Osteocyte (in vitro differentiated cells): ENCODE results near the gene SNX32. TPM values are rescaled to one million over a fixed set of nuclear protein-coding genes. Genes with fewer than 3 reads are reported as not detected.

Experiments used
- DNase-seq: peaks from one replicate; pipeline ENCODE4 v3.0.0; 2021; ENCODE audit warnings: mixed read lengths; ENCODE audit not compliant: unreplicated experiment; ENCODE audit errors: extremely low spot score
- H3K27ac Mint-ChIP-seq: one replicate; pipeline ENCODE4 v1.8.0; 2021; ENCODE audit warnings: mild to moderate bottlenecking, mixed read lengths; ENCODE audit not compliant: unreplicated experiment
- H3K27me3 Mint-ChIP-seq: one replicate; pipeline ENCODE4 v1.8.0; 2021; ENCODE audit warnings: mixed read lengths; ENCODE audit not compliant: unreplicated experiment
- H3K36me3 Mint-ChIP-seq: one replicate; pipeline ENCODE4 v1.8.0; 2021; ENCODE audit warnings: mixed read lengths; ENCODE audit not compliant: unreplicated experiment
- H3K4me1 Mint-ChIP-seq: one replicate; pipeline ENCODE4 v1.8.0; 2021; ENCODE audit warnings: mixed read lengths; ENCODE audit not compliant: unreplicated experiment
- H3K4me3 Mint-ChIP-seq: one replicate; pipeline ENCODE4 v1.8.0; 2021; ENCODE audit warnings: mild to moderate bottlenecking, moderate library complexity, mixed read lengths; ENCODE audit not compliant: unreplicated experiment
- H3K9me3 Mint-ChIP-seq: one replicate; pipeline ENCODE4 v1.8.0; 2021; ENCODE audit warnings: mixed read lengths; ENCODE audit not compliant: unreplicated experiment
- total RNA-seq: library from RNA; stranded (reverse); gene quantifications from 2 replicates; pipeline ENCODE4 v1.2.1, GENCODE V29; 2021
- TF ChIP-seq, protein P1 (sequence below): fragments of 200-600 bp; sonication (generic); IDR thresholded peaks from 2 replicates; pipeline ENCODE4 v1.5.0; 2021; ENCODE audit warnings: antibody characterized with exemption, mild to moderate bottlenecking, moderate library complexity

Gene SNX32
- total RNA-seq, 1 donor from 2014 or later: 4.0 TPM

DNA sequence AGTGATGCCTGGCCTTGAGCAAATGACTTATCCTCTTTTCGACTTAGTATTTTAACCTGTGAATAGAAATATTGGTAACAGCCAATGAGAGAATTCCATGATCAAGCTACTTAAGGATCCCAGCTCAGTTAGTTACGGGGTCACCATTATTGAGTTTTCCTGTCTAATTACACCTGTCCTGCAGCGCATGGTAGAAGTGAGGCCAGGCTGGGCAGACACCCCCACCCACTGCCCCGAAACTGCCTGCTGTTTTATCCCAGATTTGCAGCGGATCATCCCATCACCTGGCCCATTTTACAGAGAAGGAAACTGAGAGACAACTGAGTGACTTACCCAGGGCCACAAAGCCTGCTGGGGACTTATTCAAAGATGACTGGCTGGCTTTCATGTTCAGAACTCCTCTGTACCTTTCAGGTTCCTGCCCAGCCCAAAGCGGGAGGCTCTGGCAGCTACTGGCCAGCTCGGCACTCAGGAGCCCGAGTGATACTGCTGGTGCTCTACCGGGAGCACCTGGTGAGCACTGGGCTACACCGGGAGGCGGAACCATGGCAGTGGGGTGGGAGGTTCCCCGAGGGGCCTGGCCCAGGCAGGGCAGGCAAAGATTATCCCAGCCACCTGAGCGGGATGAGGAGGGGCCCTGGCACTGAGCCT is 27.9 kb downstream of the SNX32 start:
- DNase-seq: no peak
- H3K9me3 Mint-ChIP-seq: no peaks in the 10 kb centered on the region
- H3K4me1 Mint-ChIP-seq: peaks cover 37% of the 10 kb centered on the region
- peaks cover 16% of the 10 kb centered on the region for H3K36me3 Mint-ChIP-seq
- peak overlapping the region; percentile 89 for H3K4me3 Mint-ChIP-seq
- peak overlapping the region; percentile 97 for H3K27ac Mint-ChIP-seq
- TF ChIP-seq, protein P1, sequence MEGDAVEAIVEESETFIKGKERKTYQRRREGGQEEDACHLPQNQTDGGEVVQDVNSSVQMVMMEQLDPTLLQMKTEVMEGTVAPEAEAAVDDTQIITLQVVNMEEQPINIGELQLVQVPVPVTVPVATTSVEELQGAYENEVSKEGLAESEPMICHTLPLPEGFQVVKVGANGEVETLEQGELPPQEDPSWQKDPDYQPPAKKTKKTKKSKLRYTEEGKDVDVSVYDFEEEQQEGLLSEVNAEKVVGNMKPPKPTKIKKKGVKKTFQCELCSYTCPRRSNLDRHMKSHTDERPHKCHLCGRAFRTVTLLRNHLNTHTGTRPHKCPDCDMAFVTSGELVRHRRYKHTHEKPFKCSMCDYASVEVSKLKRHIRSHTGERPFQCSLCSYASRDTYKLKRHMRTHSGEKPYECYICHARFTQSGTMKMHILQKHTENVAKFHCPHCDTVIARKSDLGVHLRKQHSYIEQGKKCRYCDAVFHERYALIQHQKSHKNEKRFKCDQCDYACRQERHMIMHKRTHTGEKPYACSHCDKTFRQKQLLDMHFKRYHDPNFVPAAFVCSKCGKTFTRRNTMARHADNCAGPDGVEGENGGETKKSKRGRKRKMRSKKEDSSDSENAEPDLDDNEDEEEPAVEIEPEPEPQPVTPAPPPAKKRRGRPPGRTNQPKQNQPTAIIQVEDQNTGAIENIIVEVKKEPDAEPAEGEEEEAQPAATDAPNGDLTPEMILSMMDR: no peak
- no peaks in the 10 kb centered on the region for H3K27me3 Mint-ChIP-seq

DNA sequence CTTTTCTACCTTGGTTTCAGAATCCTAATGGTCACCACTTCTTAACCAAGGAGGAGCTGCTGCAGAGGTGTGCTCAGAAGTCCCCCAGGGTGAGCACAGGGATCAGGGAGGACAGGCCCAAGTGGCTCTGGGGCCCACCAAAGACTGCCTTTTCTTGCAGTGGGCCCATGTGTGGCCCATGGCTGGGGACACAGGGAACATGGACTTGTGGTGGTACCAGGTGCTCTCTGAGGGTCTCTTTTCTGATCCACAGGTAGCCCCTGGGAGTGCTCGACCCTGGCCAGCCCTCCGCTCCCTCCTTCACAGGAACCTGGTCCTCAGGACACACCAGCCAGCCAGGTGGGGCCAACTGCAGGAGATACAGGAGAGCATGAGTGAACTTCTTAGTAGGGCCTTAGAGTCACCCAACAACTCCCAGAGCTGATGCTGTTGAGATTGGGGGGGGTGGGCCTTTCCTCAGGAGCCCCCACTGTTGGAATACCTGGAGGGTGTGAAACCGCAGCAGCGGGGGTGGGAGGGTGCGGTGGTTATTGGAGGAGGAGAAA is 28.5 kb downstream of the SNX32 start:
- no peaks in the 10 kb centered on the region for H3K9me3 Mint-ChIP-seq
- H3K36me3 Mint-ChIP-seq: peaks cover 17% of the 10 kb centered on the region
- H3K27ac Mint-ChIP-seq: peak overlapping the region; percentile 60
- peaks cover 37% of the 10 kb centered on the region for H3K4me1 Mint-ChIP-seq
- TF ChIP-seq, protein P1: no peak
- H3K4me3 Mint-ChIP-seq: peak overlapping the region; percentile 89
- H3K27me3 Mint-ChIP-seq: no peaks in the 10 kb centered on the region
- no peak for DNase-seq

DNA sequence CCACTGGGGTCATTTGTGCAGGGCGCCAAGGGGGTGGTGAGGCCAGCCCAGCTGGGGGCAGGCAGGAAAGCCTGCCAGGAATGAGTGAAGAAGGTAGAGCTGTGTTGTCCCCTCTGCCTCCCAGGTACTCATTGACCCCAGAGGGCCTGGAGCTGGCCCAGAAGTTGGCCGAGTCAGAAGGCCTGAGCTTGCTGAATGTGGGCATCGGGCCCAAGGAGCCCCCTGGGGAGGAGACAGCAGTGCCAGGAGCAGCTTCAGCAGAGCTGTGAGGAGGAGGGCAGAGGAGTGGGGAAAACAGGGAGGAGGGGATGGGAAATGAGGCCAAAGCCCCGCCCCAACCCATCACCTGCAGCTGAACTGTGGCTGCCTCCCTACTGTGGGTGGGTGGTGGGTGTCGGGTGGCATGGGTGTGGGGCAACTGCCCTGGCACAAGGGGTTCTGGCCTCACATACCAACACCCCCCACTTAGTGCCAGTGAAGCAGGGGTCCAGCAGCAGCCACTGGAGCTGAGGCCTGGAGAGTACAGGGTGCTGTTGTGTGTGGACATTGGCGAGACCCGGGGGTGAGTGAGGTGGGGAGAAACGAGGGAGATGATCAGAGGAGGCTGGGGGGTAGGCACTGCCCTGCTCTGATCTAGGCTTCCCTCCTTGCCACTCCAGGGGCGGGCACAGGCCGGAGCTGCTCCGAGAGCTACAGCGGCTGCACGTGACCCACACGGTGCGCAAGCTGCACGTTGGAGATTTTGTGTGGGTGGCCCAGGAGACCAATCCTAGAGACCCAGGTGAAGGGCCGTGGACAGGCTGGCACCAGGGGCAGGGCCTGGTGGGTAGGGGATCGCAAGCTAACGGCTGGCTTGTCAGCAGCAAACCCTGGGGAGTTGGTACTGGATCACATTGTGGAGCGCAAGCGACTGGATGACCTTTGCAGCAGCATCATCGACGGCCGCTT is 29.5 kb downstream of the SNX32 start:
- TF ChIP-seq, protein P1: no peak
- DNase-seq: no peak
- Mint-ChIP-seq H3K4me1 (peaks cover 39% of the 10 kb centered on the region), H3K4me3 (peak overlapping the region; percentile 43), H3K27me3 (no peaks in the 10 kb centered on the region), H3K27ac (peak overlapping the region; percentile 60), H3K36me3 (peaks cover 17% of the 10 kb centered on the region), H3K9me3 (no peaks in the 10 kb centered on the region)

DNA sequence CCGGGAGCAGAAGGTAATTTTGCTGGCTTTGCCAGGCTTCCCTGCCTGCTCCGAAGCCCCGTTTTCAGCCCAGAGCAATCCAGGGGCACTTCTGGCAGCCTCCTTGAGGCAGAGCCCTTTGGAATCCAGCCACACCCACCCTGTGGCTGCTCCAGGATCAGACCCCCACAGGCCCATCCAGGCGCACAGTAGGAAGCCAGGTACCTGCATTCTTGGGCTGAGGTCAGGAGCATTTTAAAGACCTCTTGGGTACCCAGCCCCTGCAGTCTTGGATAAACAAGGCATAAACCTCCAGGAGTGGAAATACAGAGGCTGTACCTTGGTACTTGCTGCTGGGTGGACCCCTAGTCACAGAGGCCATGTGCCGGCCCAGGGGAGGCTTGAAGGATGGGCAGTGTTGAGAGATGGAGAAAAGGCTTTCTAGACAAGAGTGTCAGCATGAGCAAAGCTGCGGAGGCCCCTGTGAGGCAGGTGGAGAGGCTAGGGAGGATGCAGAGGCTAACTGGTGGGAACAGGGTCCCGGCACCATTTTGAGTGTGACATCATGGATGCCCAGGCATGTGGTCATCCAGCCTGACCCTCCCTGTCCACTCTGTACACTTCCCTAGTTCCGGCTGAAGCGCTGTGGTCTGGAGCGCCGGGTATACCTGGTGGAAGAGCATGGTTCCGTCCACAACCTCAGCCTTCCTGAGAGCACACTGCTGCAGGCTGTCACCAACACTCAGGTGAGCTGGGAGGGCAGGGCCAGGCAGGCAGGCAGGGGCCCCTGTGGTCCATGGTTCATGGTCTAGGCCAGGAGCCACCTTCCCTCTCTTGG is 30.3 kb downstream of the SNX32 start:
- H3K4me1 Mint-ChIP-seq: peaks cover 33% of the 10 kb centered on the region
- H3K27ac Mint-ChIP-seq: peak overlapping the region; percentile 10
- H3K4me3 Mint-ChIP-seq: no peak overlapping the region
- TF ChIP-seq, protein P1: no peak
- no peaks in the 10 kb centered on the region for H3K27me3 Mint-ChIP-seq
- DNase-seq: no peak
- H3K9me3 Mint-ChIP-seq: no peaks in the 10 kb centered on the region
- H3K36me3 Mint-ChIP-seq: peaks cover 17% of the 10 kb centered on the region
